GM21528 (cell line): ENCODE results near the gene POLD1.
A peak's percentile ranks its signal among the peaks of the same experiment; 100 is the strongest.

Experiments used
- ATAC-seq: cut with Tn5 transposase; IDR thresholded peaks from one replicate; pipeline ENCODE4 v1.9.1; 2021; ENCODE audit warnings: mild to moderate bottlenecking, moderate library complexity; ENCODE audit not compliant: unreplicated experiment, low FRiP score

The POLD1 gene

DNA sequence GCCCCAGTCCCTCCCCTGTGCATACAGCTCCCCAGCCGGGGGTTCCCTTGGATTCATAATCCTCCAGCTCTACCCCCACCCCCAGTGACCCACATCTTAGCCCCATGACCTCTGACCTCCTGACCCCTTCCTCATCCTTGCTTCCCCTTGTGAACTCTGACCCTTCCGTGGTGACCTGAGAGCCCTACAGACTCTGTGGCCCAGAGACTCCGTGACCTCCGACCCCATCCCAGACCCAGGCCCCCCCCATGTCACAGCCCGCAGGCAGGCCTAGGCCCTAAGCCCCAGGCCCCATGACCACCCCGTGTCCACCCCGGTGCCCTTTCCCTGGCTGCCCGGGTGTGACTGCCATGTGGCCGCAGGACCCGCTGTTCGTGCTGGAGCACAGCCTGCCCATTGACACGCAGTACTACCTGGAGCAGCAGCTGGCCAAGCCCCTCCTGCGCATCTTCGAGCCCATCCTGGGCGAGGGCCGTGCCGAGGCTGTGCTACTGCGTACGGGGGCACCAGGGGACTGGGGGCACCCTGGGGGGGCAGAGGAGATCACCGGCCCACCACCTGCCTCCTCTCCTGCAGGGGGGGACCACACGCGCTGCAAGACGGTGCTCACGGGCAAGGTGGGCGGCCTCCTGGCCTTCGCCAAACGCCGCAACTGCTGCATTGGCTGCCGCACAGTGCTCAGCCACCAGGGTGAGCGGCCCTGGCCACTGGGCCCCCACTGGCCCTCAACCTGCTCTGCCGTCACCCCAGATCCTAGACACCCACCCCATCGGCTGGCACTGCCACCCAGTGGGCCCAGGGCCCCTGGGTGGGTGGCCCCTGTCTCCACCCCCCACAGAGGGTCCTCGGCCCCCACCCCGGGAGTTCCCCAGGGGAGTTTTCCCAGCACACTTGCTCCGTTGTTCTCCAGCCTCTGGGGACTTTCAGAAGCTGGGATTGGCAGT lies 32.2 kb downstream of the POLD1 start:
- no peak for ATAC-seq

DNA sequence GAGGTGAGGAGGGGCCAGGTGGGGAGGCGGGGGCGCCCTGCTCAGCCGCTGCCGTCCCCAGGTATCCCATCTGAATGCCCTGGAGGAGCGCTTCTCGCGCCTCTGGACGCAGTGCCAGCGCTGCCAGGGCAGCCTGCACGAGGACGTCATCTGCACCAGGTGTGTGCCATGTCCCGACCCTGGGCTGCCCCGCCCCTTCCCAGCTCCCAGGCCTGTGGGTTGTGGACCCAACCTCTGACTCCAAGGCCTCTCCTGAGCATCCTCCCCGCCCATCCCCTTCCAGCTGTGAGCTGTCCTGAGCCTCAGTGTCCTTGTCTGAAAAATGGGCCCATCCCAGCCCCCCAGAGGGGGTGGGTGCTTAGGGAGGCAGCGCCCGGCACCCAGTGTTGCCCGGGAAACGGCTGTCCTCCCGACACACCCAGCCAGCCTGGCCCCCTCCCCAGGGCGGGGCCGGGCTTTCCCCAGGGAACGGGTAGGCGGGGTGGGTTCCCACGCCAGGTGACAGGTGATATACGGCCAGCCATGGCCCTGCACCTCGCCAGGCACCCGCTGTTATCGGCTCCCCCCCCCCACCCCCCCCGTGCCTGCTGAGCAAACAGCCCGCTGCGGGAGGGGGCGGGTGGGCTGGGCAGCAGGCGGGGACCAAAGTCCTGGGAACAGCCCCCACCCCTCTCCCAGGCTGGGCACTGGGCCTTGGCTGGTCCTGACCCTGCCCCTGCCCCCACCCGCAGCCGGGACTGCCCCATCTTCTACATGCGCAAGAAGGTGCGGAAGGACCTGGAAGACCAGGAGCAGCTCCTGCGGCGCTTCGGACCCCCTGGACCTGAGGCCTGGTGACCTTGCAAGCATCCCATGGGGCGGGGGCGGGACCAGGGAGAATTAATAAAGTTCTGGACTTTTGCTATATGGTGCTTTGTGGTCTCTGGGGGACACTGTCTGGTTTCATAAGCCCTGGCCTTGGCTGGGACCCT lies 33.2 kb downstream of the POLD1 start:
- ATAC-seq = no peak

DNA sequence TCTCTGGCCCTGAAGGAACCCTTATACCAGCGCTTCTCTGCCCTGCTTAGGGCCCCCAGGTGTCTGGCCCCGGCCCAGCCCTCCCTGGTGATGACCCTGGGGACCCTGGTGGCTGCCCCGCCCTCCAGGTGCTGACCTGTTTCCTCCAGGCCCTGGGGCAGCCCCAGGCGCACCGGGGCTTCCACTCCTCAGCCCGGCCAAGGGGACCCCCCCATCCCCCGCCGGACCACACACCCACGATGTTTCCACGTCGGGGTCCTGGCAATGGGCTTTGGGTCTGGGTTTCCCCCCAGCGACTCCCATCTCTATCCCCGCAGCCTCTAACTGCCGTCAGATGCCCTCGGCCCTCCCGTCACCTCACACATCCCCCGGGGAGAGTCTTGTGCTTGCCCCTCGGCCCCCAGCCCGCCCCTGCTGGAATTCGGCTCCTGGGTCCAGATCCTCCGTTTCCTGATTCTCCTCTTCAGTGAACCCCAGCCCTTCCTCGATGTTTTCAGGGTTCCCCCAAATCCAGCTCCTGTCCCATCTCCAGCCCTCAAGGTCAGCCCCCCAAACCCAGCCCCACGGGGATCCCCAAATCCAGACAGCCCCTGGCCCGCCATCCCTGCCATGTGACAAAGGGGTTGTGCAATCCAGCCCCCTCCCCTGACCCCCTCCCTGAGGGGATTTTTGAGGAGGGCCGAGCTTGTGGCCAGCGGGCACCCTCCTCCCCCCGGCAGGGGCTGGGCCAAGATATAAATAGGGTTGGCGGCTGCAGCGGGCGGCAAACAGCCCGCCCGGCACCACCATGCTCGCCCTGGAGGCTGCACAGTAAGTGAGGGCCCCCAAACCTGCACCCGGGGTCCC lies 34.3 kb downstream of the POLD1 start, which contains the start of gene SPIB:
Gene SPIB (plus strand): TSS at position 763 of the 846 bp plus-strand sequence. CDS start 25 bp downstream, at position 788.
- ATAC-seq = no peak

DNA sequence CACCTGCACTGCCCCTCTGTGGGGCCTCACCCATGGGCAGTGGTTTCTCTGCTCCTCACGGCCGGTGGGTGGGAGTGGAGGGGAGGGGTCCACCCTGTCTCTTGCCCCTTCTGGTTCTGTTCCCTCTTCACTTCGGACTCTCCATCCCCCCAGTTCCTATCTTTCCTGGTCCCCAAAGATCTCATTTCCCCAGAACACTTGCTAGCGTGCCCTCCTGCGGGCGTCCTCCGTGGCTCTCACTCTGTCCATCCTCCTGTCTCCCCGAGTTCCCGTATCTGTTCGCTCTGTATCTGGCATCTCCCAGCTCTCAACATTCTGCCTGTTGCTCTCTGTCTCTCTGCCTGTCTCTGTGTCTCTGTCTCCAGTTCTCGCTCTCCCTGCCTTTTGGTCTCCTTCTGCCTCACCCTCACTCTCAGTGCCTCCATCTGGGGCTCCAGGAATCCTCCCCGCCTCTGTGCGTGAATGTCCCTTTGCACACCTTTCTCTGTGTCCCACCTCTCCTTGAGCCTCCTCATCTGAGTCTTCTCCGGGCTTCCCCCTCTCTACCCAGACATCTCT lies 35.0 kb downstream of the POLD1 start:
- ATAC-seq = no peak

DNA sequence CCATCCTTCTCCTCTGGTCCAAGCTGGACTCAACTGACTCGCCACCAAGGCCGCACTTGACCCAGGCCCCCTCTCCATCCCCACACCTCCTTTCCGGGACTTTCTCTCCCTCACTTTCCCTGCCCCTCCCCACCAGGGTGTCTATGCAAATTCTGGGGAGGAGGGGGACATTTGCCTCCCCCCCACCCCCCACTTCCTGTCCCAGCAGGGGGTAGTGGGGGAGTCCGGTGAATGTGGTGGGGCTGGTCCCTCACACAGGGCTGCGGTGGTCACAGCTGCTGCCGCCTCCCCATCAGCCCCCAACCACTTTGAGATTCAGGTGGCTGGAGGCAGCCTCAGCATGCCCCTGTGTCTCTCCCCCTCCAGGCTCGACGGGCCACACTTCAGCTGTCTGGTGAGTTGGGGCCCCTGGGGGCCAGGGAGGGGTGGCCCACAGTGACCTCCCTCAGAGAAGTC lies 35.5 kb downstream of the POLD1 start:
- no peak for ATAC-seq

DNA sequence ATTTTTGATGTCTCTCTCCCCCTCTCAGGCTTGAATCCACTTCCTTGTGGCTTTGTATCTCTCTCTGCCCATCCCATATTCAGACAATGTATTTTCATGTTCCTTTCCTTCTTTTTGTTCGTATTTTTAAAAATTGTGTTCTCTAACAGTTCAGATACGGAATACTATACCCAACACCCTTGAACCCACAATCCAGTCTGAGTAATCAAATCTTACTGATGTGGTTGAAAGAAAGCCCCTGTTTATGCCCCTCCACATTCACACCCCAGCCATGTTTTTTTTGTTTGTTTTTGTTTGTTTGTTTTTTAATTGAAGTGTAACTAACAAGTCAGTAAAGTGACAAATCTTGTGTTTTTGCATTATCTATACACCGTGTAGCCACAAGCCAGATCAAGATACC lies 36.0 kb downstream of the POLD1 start:
- ATAC-seq = no peak

DNA sequence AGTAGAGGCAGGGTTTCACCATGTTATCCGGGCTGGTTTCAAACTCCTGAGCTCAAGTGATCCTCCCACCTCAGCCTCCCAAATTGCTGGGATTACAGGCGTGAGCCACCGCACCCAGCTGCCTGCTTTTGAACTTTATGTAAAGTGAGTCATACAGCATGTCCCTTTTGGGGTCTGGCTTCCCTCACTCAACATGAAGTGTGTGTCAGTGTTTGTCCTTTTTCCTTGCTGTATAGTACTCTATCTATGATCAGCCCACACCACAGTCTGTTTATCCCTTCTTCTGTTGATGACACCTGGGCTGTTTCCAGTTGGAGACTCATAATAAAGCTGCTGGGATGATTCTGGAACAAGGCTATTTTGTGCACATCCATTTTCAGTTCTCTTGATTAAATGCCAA lies 36.7 kb downstream of the POLD1 start:
- ATAC-seq = no peak

DNA sequence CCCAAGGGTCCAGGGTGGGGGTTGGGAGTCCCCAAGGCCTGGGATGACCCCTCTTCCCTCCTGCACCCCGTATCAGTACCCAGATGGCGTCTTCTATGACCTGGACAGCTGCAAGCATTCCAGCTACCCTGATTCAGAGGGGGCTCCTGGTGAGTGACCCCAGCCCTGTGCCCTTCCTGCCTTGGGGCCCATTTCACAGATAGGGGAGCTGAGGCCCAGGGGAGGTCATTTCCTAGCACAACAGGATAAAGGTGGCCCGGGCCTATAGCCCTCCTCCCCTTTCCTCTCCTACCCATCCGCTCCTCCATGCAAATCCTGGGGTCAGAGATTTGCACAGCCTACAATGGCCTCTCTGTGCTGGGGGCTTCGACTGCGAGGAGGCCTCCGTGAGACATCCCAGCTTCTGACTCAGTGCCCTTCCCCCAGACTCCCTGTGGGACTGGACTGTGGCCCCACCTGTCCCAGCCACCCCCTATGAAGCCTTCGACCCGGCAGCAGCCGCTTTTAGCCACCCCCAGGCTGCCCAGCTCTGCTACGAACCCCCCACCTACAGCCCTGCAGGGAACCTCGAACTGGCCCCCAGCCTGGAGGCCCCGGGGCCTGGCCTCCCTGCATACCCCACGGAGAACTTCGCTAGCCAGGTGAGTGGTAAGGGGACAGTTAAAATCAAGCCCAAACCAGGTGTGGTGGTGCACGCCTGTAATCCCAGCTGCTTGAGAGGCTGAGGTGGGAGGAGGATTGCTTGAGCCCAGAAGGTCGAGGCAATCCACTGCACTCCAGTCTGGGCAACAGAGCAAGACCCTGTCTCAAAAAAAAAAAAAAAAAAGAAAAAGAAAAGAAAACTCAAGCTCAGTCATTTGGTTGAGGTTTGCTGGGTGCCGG lies 38.5 kb downstream of the POLD1 start:
- ATAC-seq = no peak

DNA sequence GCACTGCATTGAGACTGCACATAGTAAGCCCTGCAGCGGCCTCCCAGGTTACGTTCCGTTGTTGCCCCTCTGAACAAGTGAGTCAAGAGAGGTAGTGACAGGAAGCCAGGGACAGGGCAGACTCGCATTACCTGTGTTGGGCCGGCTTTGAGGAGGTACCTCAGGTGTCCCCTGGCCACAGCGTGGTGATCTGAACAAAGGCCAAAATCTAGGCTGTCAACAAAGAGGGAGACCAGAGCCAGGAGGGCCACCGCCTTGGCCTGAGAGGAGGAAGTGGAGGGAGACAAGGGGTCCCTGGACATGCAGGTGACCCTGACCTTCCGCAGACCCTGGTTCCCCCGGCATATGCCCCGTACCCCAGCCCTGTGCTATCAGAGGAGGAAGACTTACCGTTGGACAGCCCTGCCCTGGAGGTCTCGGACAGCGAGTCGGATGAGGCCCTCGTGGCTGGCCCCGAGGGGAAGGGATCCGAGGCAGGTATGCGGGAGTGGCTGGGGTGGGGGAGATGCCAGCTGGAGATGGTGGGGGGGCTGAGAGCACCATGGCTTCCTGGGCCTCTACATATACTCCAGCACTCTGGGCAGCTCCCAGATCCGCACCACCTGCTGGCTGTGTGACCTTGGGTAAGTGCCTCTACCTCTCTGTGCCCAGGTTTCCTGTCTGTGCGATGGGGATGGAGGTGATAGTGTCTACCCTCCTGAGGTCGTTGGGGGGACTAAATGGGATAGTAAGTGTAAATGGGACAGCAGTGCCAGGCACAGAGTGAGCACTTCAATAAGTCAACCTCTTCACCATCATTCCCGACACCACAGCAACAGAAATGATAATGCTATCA lies 39.3 kb downstream of the POLD1 start:
- ATAC-seq = no peak

DNA sequence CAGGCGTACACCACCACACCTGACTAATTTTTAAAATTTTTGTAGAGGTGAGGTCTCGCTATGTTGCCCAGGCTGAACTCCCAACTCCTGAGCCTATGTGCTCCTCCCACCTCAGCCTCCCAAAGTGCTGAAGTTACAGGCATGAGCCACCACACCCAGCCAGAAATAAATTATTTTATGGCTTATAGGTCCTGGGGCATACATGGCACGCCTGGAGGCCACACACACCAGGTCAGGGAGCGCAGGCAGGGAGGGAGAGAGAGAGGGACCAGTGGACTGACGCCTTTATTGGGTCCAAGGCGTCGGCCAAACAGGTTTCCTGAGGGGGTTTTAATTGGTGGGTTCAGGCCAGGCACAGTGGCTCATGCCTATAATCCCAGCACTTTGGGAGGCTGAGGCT lies 41.4 kb downstream of the POLD1 start:
- ATAC-seq = no peak

DNA sequence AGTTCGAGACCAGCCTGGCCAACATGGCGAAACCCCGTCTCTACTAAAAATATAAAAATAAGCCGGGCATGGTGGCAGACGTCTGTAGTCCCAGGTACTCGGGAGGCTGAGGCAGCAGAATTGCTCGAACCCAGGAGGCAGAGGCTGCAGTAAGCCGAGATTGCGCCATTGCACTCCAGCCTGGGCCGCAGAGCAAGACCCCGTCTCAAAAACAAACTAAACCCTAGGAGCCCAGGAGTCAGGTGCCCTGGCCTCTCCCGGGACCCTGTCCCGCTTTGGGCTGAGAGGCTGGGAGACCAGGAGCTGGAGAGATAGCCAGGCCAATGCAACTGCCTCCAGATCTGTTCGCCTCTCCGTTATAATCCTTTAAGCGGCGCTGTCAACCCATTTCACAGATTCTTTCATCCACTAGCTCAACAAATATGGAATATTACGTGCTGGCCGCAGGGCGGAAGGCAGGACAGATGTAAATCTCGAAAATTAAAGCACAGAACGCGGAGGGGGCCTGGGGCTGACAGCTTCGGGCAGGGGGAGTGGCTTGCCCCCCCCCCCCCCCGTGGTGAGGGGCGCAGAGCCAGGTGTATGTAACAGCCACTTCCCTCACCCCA lies 43.3 kb downstream of the POLD1 start:
- no peak for ATAC-seq

DNA sequence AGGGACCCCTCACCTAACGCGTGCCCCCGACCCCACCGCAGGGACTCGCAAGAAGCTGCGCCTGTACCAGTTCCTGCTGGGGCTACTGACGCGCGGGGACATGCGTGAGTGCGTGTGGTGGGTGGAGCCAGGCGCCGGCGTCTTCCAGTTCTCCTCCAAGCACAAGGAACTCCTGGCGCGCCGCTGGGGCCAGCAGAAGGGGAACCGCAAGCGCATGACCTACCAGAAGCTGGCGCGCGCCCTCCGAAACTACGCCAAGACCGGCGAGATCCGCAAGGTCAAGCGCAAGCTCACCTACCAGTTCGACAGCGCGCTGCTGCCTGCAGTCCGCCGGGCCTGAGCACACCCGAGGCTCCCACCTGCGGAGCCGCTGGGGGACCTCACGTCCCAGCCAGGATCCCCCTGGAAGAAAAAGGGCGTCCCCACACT lies 43.9 kb downstream of the POLD1 start:
- no peak for ATAC-seq

DNA sequence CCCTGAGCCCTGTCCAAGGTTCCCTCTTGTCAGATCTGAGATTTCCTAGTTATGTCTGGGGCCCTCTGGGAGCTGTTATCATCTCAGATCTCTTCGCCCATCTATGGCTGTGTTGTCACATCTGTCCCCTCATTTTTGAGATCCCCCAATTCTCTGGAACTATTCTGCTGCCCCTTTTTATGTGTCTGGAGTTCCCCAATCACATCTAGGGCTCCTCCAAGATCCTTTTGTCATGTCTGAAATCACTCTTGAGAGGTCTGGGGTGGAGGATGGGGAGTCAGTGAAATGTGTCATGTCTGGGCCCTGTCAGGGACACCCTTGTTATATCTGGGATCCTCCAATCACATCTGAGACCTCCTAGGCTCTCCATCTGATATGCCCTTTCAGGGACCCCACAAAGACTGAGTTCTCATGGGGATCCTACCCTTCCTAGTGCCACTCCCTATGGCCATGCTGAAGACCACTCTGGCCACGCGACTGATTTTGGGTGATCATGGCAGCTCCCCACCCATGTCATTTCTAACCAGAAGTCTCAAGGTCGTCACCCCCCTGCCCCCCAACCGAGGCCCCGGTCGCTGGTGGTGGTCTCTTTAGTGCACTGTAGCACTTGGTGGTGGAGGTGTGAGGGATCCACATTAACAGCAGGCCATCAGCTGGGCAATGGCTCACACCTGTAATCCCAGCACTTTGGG lies 44.8 kb downstream of the POLD1 start:
- no peak for ATAC-seq

DNA sequence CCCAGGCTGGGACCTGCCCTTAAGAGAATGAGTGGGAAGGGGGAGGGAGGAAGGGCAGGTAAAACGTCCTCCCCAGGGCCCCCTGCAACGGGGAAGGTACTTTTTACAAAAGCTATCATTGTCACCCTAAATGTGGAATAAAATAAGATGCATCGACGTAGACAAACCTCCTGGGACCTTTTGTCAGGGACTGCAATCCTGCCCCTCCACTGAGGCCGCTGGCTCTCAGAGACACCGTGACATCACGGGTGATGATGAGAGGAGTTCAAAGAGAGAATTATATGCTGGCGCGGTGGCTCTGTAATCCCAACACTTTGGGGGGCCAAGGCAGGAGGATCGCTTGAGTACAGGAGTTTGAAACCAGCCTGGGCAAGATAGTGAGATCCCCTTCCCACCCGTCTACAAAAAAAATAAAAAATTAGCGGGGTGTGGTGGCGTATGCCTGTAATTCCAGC lies 46.8 kb downstream of the POLD1 start:
- no peak for ATAC-seq

DNA sequence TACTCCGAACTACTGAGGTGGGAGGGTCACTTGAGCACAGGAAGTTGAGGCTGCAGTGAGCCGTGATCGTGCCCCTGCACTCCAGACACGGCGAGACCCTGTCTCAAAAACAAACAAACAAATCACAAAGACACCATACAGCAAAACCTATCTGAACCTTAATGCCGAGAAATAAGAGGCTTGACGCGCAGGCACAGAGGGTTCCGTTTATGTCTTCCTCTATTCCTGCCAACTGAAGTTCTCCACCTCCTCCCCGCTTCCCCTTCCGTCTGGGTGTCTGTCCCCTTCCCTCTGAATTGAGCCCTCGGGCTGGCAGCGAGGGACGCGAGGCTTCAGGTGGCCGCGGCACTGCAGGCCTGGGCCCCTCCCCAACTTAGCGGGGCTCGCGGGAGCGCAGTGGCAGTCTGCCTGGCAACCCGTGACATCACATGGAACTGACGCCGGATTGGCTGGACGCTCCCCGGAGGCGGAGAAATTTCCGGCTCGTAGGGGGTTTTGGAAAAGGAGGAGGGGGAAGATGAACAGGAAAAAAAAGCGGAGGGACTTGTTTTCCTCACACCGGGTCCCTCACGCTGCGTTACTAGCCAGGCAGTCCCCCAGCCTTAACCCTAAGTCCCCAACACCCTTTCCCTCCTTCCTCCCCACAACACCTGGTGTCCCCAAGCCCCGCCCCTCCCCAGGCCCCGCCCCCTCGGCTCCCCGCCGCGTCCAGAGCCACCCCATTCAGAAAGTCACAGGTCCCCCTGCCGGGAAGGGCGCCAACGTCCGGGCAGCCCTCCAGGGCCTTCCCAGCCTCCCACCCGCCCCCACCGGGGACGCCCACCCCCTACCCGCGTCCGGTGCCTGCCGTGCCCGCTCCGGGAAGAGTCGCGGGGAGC lies 47.4 kb downstream of the POLD1 start:
- peak; percentile 65 for ATAC-seq
